Kidney tubule cell (primary cell): ENCODE results near the gene RBBP8NL.
A peak's percentile ranks its signal among the peaks of the same experiment; 100 is the strongest.

Source experiments
- DNase-seq: peaks from one replicate; pipeline ENCODE4 v3.0.0-alpha.2; 2018; ENCODE audit warnings: low spot score

RBBP8NL gene

DNA sequence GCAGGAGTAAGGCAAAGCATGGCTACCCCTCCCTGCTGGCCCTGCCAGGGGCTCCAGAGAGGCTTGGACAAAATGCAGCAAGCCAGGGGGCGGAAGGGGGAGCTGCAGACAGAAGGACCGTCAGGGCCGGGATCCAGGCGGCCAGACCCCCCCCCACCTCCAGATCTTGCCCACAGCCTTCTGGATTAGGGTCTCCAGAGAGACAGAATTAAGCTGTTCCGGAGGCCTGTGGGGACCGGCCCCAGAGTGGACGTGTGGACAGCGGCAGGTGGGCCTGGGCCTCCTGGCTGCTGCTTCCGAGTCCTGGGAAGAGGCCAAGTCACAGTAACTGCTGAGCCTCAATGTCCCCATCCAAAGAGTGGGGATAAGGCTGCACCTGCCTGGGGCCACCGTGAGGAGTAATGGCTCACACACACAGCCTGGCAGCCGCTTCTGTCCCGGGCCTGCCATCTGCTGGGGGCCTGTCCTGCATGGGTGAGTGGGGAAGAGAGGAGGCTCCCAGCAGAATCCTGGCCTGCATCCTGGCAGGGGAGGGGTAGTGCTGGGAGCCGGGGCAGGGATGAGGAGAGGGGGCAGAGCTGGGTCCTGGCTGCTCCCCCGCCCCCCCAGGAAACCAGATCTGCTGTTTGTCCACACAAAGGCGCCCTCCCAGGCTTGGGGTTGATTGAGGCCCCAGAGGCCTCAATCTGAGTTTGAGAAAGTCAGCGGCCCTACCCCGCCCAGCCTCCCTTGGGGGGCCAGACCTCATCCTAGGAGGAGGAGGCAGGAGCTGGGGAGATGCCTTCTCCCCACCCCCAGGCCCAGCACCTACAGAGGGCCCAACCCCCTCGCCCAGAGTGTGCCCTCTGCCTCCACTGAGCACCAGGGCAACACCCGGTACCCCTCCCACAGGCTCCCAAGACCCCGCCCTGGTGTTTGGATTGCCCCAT is 64.1 kb downstream of the RBBP8NL start:
- peak; percentile 54 for DNase-seq

DNA sequence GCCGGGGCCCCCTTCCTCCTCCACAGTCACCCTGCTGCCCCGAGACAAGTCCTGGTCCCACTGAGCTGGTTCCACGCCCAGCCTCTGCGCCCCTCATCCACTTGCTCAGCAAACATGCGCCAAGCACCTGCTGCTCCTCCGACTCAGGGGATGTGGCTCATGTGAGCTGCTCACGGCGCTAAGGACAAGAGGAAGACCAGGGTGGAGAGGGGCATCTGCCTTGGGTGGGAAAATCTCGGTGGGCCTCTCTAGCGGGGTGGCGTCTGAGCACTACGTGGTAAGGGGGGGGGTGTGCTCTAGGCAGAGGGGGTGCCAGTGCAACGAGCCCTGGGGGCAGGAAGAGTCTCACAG is 64.8 kb downstream of the RBBP8NL start:
- no peak for DNase-seq

DNA sequence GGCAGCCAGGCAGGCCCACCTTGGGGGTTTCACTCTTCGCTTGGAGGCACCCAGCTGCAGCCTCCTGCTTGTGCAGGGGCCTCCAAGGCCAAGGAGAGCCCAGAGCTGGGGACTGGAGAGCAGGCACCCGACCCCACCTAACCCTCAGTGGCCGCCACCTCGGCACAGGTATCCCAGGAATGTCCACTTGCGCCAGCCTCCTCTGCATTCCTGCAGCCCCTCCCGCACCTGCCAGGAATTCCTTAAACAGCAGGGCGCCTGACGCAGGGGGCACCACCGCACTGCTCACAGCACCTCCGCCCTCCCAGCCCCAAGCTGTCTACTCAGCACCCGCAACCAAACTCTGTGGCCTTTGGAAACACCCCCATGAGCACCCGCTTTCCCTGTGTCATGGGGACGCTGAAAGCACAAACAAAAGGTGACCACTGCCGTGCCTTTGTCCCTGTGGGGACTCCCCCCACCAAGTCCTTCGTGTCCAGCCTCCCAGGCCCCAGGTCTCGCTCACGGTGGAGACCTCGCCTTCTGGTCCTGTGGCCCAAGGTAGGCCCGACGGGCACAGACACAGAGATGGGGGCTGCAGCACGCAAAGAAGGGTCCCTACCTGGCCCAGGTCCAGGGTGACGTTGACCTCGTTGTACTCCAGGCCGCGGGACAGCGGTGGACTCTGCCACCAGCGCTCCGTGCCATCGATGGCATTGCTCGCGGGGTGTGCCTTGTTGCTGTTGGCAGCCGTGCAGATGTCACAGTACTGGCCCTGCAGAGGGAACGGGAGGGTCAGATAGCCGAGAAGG is 65.3 kb downstream of the RBBP8NL start:
- peak; percentile 92 for DNase-seq

DNA sequence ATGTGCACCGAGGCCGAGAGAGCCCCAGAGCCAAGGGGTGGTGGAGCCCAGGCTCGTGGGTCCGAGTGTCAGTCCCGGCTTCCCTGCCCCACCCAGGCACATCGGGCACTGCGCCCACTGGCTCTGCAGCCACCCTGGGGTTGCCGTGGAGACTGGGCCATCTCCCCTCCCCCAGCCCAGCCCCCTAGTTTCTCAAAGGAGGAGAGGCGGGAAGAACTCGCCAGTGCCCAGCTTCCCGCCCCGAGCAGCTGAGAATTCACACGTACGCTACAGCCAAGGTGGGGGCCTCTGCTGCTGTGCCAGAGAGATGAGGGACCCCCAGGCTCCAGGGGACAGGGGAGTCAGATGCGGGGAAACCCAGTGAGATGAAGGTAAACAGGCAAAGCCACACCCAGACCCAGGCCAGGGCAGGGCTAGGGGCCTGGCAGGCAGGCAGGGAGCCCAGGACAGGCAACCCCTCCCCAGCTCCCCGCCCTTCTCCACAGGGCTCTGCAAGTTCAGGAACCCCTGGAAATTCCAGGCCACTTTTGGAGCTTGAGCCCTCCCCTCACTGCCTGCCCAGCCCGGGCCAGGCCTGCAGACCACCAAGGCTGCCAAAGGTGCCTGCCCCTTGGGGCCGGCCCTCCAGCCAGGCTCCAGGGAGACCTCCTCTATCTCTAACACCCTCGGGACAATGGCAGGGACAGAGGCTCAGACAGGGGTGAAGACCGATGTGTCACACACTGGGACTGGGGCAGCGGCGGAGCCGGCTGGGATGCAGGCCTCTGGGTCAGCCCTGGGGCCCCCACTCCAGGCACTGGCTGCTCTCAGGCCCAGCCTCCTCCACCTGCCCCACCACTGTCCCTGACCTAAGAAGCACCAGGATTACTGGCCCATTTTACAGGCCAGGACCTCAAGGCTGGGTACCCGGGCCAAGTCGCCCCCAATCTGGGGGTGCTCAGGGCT is 66.2 kb downstream of the RBBP8NL start:
- no peak for DNase-seq
